ENCODE results near the gene ZNF41. TPM values are rescaled to one million over a fixed set of nuclear protein-coding genes. Genes with fewer than 3 reads are reported as not detected.

Gene ZNF41
- total RNA-seq, 2 donors from 2014 or later = 8.3 to 12.3 TPM

GRCh38 chrX:47484885-47485284 is 1.9 kb upstream of the ZNF41 start:
- intact Hi-C loops (cut with DNase I) = no loop called here
- H3K27me3 ChIP-seq (replicated peaks; ENCODE audit: insufficient read depth) = no peaks in the 10 kb centered on the region
- WGBS = 45% methylated on average over 2 of the region's 2 CpGs

GRCh38 chrX:47483306-47484268 is 565 bp upstream of the ZNF41 start:
- no peaks in the 10 kb centered on the region for H3K27me3 ChIP-seq (replicated peaks; ENCODE audit: insufficient read depth)
- 4% methylated on average over 24 of the region's 24 CpGs for WGBS
- DNase-seq (ENCODE audit: low spot score) = peak; percentile 3
- intact Hi-C loops (cut with DNase I) = no loop called here
- H3K4me1 ChIP-seq (replicated peaks) = no peaks in the 10 kb centered on the region
- H3K9me3 ChIP-seq = no peaks in the 10 kb centered on the region
- H3K4me3 ChIP-seq = peak overlapping the region; percentile 64 to 68
- peak overlapping the region; percentile 92 to 93 for H3K27ac ChIP-seq
- H3K36me3 ChIP-seq = no peaks in the 10 kb centered on the region
- TF ChIP-seq CTCF (IDR thresholded peaks at IDR 0.05) (no peak), POLR2A (IDR thresholded peaks at IDR 0.05) (no peak), POLR2AphosphoS5 (IDR thresholded peaks at IDR 0.05) (no peak)

More at GRCh38 chrX:47484885-47485284, 1.9 kb upstream of the ZNF41 start:
- DNase-seq (ENCODE audit: low spot score) = no peak
- H3K9me3 ChIP-seq = no peaks in the 10 kb centered on the region
- TF ChIP-seq POLR2A (IDR thresholded peaks at IDR 0.05) = no peak
- TF ChIP-seq CTCF (IDR thresholded peaks at IDR 0.05) = no peak
- TF ChIP-seq POLR2AphosphoS5 (IDR thresholded peaks at IDR 0.05) = no peak
- H3K36me3 ChIP-seq = no peaks in the 10 kb centered on the region
- no peak overlapping the region for H3K27ac ChIP-seq
- H3K4me3 ChIP-seq = no peak overlapping the region
- H3K4me1 ChIP-seq (replicated peaks) = no peaks in the 10 kb centered on the region

GRCh38 chrX:47482065-47482511 is 934 bp downstream of the ZNF41 start:
- Histone ChIP-seq H3K4me1 (replicated peaks) (no peaks in the 10 kb centered on the region), H3K27me3 (replicated peaks; ENCODE audit: insufficient read depth) (no peaks in the 10 kb centered on the region), H3K27ac (peak overlapping the region; percentile 92 to 93), H3K4me3 (peak overlapping the region; percentile 64 to 68), H3K9me3 (no peaks in the 10 kb centered on the region), H3K36me3 (no peaks in the 10 kb centered on the region)
- WGBS = 6% methylated on average over 8 of the region's 8 CpGs
- no peak for TF ChIP-seq POLR2A (IDR thresholded peaks at IDR 0.05)
- no peak for TF ChIP-seq POLR2AphosphoS5 (IDR thresholded peaks at IDR 0.05)
- TF ChIP-seq CTCF (IDR thresholded peaks at IDR 0.05) = no peak
- DNase-seq (ENCODE audit: low spot score) = no peak
- intact Hi-C loops (cut with DNase I) = no loop called here

GRCh38 chrX:47481160-47481559 is 1.9 kb downstream of the ZNF41 start:
- Histone ChIP-seq H3K27ac (no peak overlapping the region), H3K9me3 (no peaks in the 10 kb centered on the region), H3K36me3 (no peaks in the 10 kb centered on the region), H3K4me3 (no peak overlapping the region), H3K27me3 (replicated peaks; ENCODE audit: insufficient read depth) (no peaks in the 10 kb centered on the region), H3K4me1 (replicated peaks) (no peaks in the 10 kb centered on the region)
- WGBS = 82% methylated on average over 2 of the region's 2 CpGs
- no peak for DNase-seq (ENCODE audit: low spot score)
- intact Hi-C loops (cut with DNase I) = no loop called here
- TF ChIP-seq POLR2A (IDR thresholded peaks at IDR 0.05) = no peak

GRCh38 chrX:47480576-47480975 is 2.4 kb downstream of the ZNF41 start:
- H3K4me1 ChIP-seq (replicated peaks) = no peaks in the 10 kb centered on the region
- no peaks in the 10 kb centered on the region for H3K27me3 ChIP-seq (replicated peaks; ENCODE audit: insufficient read depth)
- no peak overlapping the region for H3K27ac ChIP-seq
- intact Hi-C loops (cut with DNase I) = no loop called here
- 42% methylated on average over 2 of the region's 2 CpGs for WGBS
- no peak for TF ChIP-seq POLR2AphosphoS5 (IDR thresholded peaks at IDR 0.05)
- no peak for TF ChIP-seq CTCF (IDR thresholded peaks at IDR 0.05)
- TF ChIP-seq POLR2A (IDR thresholded peaks at IDR 0.05) = no peak
- H3K36me3 ChIP-seq = no peaks in the 10 kb centered on the region
- H3K9me3 ChIP-seq = no peaks in the 10 kb centered on the region
- DNase-seq (ENCODE audit: low spot score) = no peak
- H3K4me3 ChIP-seq = no peak overlapping the region

Data from prostate gland (tissue), 2 donors.